Ramos (cell line): ENCODE results near the gene UGT1A7.
"Not testable (repeated sequence)": the region's sequence is repeated elsewhere in the genome, so short reads cannot be mapped to it uniquely, and the experiment has no call there.

ENCODE experiments used
- in situ Hi-C: fragments of 300-500 bp; cut with MboI; formaldehyde crosslinking; loops from one replicate; pipeline ENCODE4 v1.14.3; 2022; ENCODE audit warnings: low sequenced_read_pairs; ENCODE audit not compliant: unreplicated experiment

The UGT1A7 gene

GRCh38 chr2:233708942-233709341, 27.2 kb downstream of the UGT1A7 start:
- in situ Hi-C loops, result no loop called here

- in situ Hi-C loops, result no loop called here
These were observed 29.8 kb downstream of the UGT1A7 start for GRCh38 chr2:233711312-233712008.

- in situ Hi-C loops, result no loop called here
These were observed 31.0 kb downstream of the UGT1A7 start, which contains the start of gene UGT1A5 for GRCh38 chr2:233712611-233713261. TSS of gene UGT1A5 (plus strand) at chr2:233712907. CDS start at chr2:233712992, 85 bp downstream.

GRCh38 chr2:233713262-233713615, 31.5 kb downstream of the UGT1A7 start:
- in situ Hi-C loops, result no loop called here

GRCh38 chr2:233714121-233714520, 32.4 kb downstream of the UGT1A7 start:
- in situ Hi-C loops, result no loop called here

GRCh38 chr2:233718552-233718951, 36.9 kb downstream of the UGT1A7 start, which contains the start of gene UGT1A4:
TSS of gene UGT1A4 (plus strand) at chr2:233718736. CDS start at chr2:233718821, 85 bp downstream.
- in situ Hi-C loops, result no loop called here

GRCh38 chr2:233728723-233729301, 47.1 kb downstream of the UGT1A7 start, which contains the start of gene UGT1A3:
TSS of gene UGT1A3 (plus strand) at chr2:233729042. CDS start at chr2:233729127, 85 bp downstream.
- in situ Hi-C loops, result no loop called here

- in situ Hi-C loops, result not testable (repeated sequence)
These were observed 55.4 kb downstream of the UGT1A7 start for GRCh38 chr2:233736868-233737653.

- in situ Hi-C loops, result no loop called here
These were observed 59.2 kb downstream of the UGT1A7 start for GRCh38 chr2:233740870-233741269.

GRCh38 chr2:233743464-233744259, 62.0 kb downstream of the UGT1A7 start:
- in situ Hi-C loops, result no loop called here

GRCh38 chr2:233745073-233745755, 63.5 kb downstream of the UGT1A7 start:
- in situ Hi-C loops, result no loop called here

- in situ Hi-C loops, result not testable (repeated sequence)
These were observed 64.1 kb downstream of the UGT1A7 start for GRCh38 chr2:233745838-233746237.

GRCh38 chr2:233746475-233747282, 65.0 kb downstream of the UGT1A7 start:
- in situ Hi-C loops, result no loop called here

GRCh38 chr2:233747283-233747544, 65.5 kb downstream of the UGT1A7 start:
- in situ Hi-C loops, result no loop called here

GRCh38 chr2:233750689-233751088, 69.0 kb downstream of the UGT1A7 start:
- in situ Hi-C loops, result not testable (repeated sequence)

GRCh38 chr2:233751212-233752009, 69.7 kb downstream of the UGT1A7 start:
- in situ Hi-C loops, result not testable (repeated sequence)

- in situ Hi-C loops, result no loop called here
These were observed 73.3 kb downstream of the UGT1A7 start for GRCh38 chr2:233754872-233755611.
